ENCODE data around the gene INPP5E.

The INPP5E gene

GRCh38 chr9:136472640-136473353, 33.2 kb upstream of the INPP5E start:
- Histone ChIP-seq H3K9me2 (ENCODE audit: low read depth, low read length) (no peaks in the 10 kb centered on the region), H3K4me2 (ENCODE audit: low read length) (no peak overlapping the region), H3F3A (ENCODE audit: insufficient read depth, low read length) (no peaks in the 10 kb centered on the region), H2AFZ (ENCODE audit: low read length) (no peak overlapping the region), H3K27ac (ENCODE audit: low read depth, low read length, poor library complexity, severe bottlenecking) (no peak overlapping the region), H3K9ac (ENCODE audit: low read length) (no peak overlapping the region), H4K20me1 (ENCODE audit: insufficient read depth, low read length) (no peaks in the 10 kb centered on the region), H3K9me3 (ENCODE audit: low read length) (no peaks in the 10 kb centered on the region), H3K36me3 (ENCODE audit: insufficient read depth, low read length) (peaks cover 98% of the 10 kb centered on the region), H3K4me1 (ENCODE audit: insufficient read depth, low read length, severe bottlenecking) (no peaks in the 10 kb centered on the region), H3K27me3 (ENCODE audit: insufficient read depth, low read length) (no peaks in the 10 kb centered on the region), H3K4me3 (ENCODE audit: low read depth, low read length, poor library complexity, severe bottlenecking) (no peak overlapping the region), H3K79me2 (ENCODE audit: insufficient read depth, low read length) (no peaks in the 10 kb centered on the region)
- no peak for TF ChIP-seq CTCF (IDR thresholded peaks at IDR 0.05; ENCODE audit: low read length)
- TF ChIP-seq EZH2 (IDR thresholded peaks at IDR 0.05; ENCODE audit: borderline replicate concordance, low read length): no peak

GRCh38 chr9:136471802-136472487, 32.3 kb upstream of the INPP5E start:
- Histone ChIP-seq H3F3A (ENCODE audit: insufficient read depth, low read length) (no peaks in the 10 kb centered on the region), H3K9me3 (ENCODE audit: low read length) (no peaks in the 10 kb centered on the region), H2AFZ (ENCODE audit: low read length) (no peak overlapping the region), H3K9ac (ENCODE audit: low read length) (no peak overlapping the region), H3K4me1 (ENCODE audit: insufficient read depth, low read length, severe bottlenecking) (no peaks in the 10 kb centered on the region), H3K9me2 (ENCODE audit: low read depth, low read length) (no peaks in the 10 kb centered on the region), H3K36me3 (ENCODE audit: insufficient read depth, low read length) (peaks cover 98% of the 10 kb centered on the region), H3K27me3 (ENCODE audit: insufficient read depth, low read length) (no peaks in the 10 kb centered on the region), H3K27ac (ENCODE audit: low read depth, low read length, poor library complexity, severe bottlenecking) (no peak overlapping the region), H3K4me2 (ENCODE audit: low read length) (no peak overlapping the region), H4K20me1 (ENCODE audit: insufficient read depth, low read length) (no peaks in the 10 kb centered on the region), H3K79me2 (ENCODE audit: insufficient read depth, low read length) (no peaks in the 10 kb centered on the region), H3K4me3 (ENCODE audit: low read depth, low read length, poor library complexity, severe bottlenecking) (no peak overlapping the region)
- TF ChIP-seq EZH2 (IDR thresholded peaks at IDR 0.05; ENCODE audit: borderline replicate concordance, low read length) (no peak), CTCF (IDR thresholded peaks at IDR 0.05; ENCODE audit: low read length) (no peak)

DNA sequence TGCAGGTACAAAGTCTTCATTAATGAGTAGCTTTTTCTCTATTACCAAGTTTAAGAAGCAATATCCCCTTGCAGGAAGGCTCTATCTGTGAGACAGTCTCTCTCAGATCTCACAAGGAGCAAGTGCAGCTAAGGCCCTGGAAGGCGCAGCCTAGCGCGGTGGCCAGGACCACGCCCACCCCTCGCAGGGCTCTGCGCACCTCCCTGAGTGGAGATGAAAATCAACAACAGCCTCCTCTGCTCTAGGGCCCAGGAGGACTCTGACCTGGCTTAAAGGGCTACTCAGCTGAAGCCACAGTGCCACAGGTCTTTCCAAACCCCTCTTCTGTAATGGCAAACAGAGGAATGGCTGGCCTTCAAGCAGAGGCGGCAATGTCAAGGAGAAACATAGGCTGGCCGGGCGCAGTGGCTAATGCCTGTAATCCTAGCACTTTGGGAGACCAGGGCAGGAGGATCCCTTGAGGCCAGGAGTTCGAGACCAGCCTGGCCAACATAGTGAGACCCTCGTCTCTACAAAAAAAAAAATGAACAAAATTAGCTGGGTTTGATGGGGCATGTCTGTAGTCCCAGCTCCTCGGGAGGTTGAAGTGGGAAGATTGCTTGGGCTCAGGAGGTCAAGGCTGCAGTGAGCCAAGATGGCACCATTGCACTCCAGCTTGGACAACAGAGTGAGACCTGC, 31.3 kb upstream of the INPP5E start:
- no peak overlapping the region for H3K4me2 ChIP-seq (ENCODE audit: low read length)
- no peak overlapping the region for H3K27ac ChIP-seq (ENCODE audit: low read depth, low read length, poor library complexity, severe bottlenecking)
- H4K20me1 ChIP-seq (ENCODE audit: insufficient read depth, low read length): no peaks in the 10 kb centered on the region
- no peak overlapping the region for H2AFZ ChIP-seq (ENCODE audit: low read length)
- no peaks in the 10 kb centered on the region for H3K27me3 ChIP-seq (ENCODE audit: insufficient read depth, low read length)
- H3K9me2 ChIP-seq (ENCODE audit: low read depth, low read length): no peaks in the 10 kb centered on the region
- no peaks in the 10 kb centered on the region for H3K9me3 ChIP-seq (ENCODE audit: low read length)
- H3K4me3 ChIP-seq (ENCODE audit: low read depth, low read length, poor library complexity, severe bottlenecking): no peak overlapping the region
- H3K36me3 ChIP-seq (ENCODE audit: insufficient read depth, low read length): peaks cover 98% of the 10 kb centered on the region
- H3F3A ChIP-seq (ENCODE audit: insufficient read depth, low read length): no peaks in the 10 kb centered on the region
- H3K4me1 ChIP-seq (ENCODE audit: insufficient read depth, low read length, severe bottlenecking): no peaks in the 10 kb centered on the region
- H3K9ac ChIP-seq (ENCODE audit: low read length): no peak overlapping the region
- TF ChIP-seq EZH2 (IDR thresholded peaks at IDR 0.05; ENCODE audit: borderline replicate concordance, low read length) (no peak), CTCF (IDR thresholded peaks at IDR 0.05; ENCODE audit: low read length) (no peak)
- H3K79me2 ChIP-seq (ENCODE audit: insufficient read depth, low read length): no peaks in the 10 kb centered on the region
